ENCODE results near the gene REL. TPM values are rescaled to one million over a fixed set of nuclear protein-coding genes. Genes with fewer than 3 reads are reported as not detected.

The REL gene
- total RNA-seq, 4 donors from 2014 or later = 10.5 to 17.3 (median 12.7) TPM

- Histone ChIP-seq H3K27ac (no peak overlapping the region), H3K4me3 (no peak overlapping the region), H3K36me3 (peaks cover 0 to 39% (median 0%) of the 10 kb centered on the region in 3 donors), H3K27me3 (no peaks in the 10 kb centered on the region), H3K9me3 (no peaks in the 10 kb centered on the region), H3K4me1 (no peaks in the 10 kb centered on the region)
- TF ChIP-seq POLR2A (IDR thresholded peaks at IDR 0.05) (no peak), CTCF (IDR thresholded peaks at IDR 0.05) (no peak), EP300 (IDR thresholded peaks at IDR 0.05) (no peak)
- WGBS, 2 donors = 80 to 82% methylated on average over 4 of the region's 4 CpGs
- DNase-seq (ENCODE audit: low spot score in 2 of 2) = no peak
Measured at GRCh38 chr2:60947056-60947455, 65.7 kb downstream of the REL start.

- Histone ChIP-seq H3K27ac (no peak overlapping the region), H3K27me3 (no peaks in the 10 kb centered on the region), H3K4me1 (no peaks in the 10 kb centered on the region), H3K4me3 (no peak overlapping the region), H3K9me3 (no peaks in the 10 kb centered on the region), H3K36me3 (peaks cover 0 to 47% (median 0%) of the 10 kb centered on the region in 3 donors)
- DNase-seq (ENCODE audit: low spot score in 2 of 2) = no peak
- no peak for TF ChIP-seq CTCF (IDR thresholded peaks at IDR 0.05)
- no peak for TF ChIP-seq EP300 (IDR thresholded peaks at IDR 0.05)
- TF ChIP-seq POLR2A (IDR thresholded peaks at IDR 0.05) = no peak
- WGBS, 2 donors = 96 to 97% methylated on average over 8 of the region's 8 CpGs
Measured at GRCh38 chr2:60948161-60948560, 66.8 kb downstream of the REL start.

DNA sequence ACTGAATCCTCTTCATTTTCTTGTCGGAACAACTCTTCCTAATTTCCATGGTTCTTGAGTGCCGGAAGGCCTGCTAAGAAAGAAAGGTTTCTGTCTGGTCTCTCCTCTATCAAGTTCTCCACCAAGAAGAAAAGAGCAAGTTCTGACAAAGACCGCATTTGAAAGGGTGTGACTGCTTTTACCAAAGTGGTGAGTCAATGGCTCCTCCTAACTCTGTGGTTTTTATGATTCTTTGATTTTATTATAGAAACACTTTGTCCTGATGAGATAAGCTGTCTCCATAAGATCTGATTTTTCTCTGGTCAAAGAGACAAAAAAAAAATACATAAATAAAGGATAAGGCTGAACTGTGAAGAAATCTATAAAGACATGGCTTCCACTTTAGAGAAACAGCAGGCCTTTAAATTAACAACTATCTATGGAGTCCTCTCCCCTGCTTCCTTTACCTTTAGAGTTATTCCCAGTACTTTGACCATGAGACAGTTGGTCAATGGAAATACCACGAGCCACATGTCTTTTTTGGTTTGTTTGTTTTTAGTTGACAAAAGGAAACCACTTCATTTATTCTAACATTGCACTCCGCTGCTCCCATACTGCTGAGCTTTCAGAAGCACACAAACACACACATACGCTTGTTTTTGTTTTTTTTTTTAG is 67.7 kb downstream of the REL start:
- no peak for DNase-seq (ENCODE audit: low spot score in 2 of 2)
- H3K4me1 ChIP-seq = no peaks in the 10 kb centered on the region
- peaks cover 0 to 50% (median 0%) of the 10 kb centered on the region in 3 donors for H3K36me3 ChIP-seq
- H3K27me3 ChIP-seq = no peaks in the 10 kb centered on the region
- H3K4me3 ChIP-seq = no peak overlapping the region
- WGBS, 2 donors = 90 to 94% methylated on average over 6 of the region's 6 CpGs
- TF ChIP-seq CTCF (IDR thresholded peaks at IDR 0.05) (no peak), POLR2A (IDR thresholded peaks at IDR 0.05) (no peak), EP300 (IDR thresholded peaks at IDR 0.05) (no peak)
- no peak overlapping the region for H3K27ac ChIP-seq
- H3K9me3 ChIP-seq = no peaks in the 10 kb centered on the region

DNA sequence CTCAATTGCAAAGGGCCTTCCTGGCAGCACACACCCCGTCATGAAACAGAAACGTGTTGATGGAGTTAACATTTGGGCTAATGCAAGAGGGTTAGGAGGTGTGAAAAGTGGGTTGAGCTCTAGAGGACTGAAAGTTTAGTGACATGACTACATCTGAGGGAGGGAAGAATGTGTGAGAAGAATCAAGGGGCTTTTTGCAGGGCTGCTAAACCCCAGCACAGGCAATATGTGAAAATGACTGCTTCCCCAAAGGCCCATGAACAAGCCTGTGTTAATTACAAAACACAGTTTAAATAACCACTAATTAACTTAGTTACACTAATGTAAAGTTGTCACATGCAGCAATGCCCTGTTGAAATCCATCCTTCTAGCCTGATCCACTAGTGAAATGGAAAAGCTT is 72.8 kb downstream of the REL start:
- Histone ChIP-seq H3K27ac (no peak overlapping the region), H3K9me3 (no peaks in the 10 kb centered on the region), H3K4me1 (no peaks in the 10 kb centered on the region), H3K4me3 (no peak overlapping the region), H3K27me3 (no peaks in the 10 kb centered on the region), H3K36me3 (peaks cover 0 to 35% (median 0%) of the 10 kb centered on the region in 3 donors)
- WGBS, 2 donors = 50 to 53% methylated on average over 2 of the region's 2 CpGs
- DNase-seq (ENCODE audit: low spot score in 2 of 2) = no peak
- TF ChIP-seq CTCF (IDR thresholded peaks at IDR 0.05) (no peak), POLR2A (IDR thresholded peaks at IDR 0.05) (no peak), EP300 (IDR thresholded peaks at IDR 0.05) (no peak)

DNA sequence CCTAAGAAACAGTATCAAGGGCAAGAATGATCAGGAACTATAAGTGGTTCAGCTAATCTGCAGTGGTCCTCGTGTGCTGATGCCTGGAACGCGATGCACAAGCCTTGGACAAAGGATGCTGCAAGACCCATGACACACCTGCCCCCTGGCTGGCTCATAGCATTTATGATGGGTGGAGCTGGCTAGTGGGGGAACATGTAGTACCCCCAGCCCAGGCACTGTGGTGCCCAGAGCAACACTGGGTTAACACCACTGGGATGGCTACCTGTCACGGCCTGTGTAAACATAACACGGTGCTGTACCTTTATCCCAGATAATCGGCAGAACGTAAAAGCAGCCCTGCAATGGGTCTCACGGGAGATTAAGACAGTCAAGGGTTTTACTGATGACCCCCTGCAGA is 75.8 kb downstream of the REL start:
- H3K9me3 ChIP-seq = no peaks in the 10 kb centered on the region
- H3K27me3 ChIP-seq = no peaks in the 10 kb centered on the region
- H3K36me3 ChIP-seq = peaks cover 0 to 33% (median 0%) of the 10 kb centered on the region in 3 donors
- no peaks in the 10 kb centered on the region for H3K4me1 ChIP-seq
- no peak overlapping the region for H3K27ac ChIP-seq
- no peak for DNase-seq (ENCODE audit: low spot score in 2 of 2)
- TF ChIP-seq EP300 (IDR thresholded peaks at IDR 0.05) = no peak
- TF ChIP-seq POLR2A (IDR thresholded peaks at IDR 0.05) = no peak
- 78 to 87% methylated on average over 8 of the region's 8 CpGs for WGBS, 2 donors
- H3K4me3 ChIP-seq = no peak overlapping the region

Data from tibial nerve (tissue), 4 donors.